Neutrophil (primary cell): ENCODE measurements around the gene SMARCB1.

ENCODE experiments used
- H3K27ac ChIP-seq: fragments of 200-600 bp; sonication (generic); 2 replicates; pipeline ENCODE4 v1.5.1; 2016; ENCODE audit warnings: mild to moderate bottlenecking, moderate library complexity
- H3K27me3 ChIP-seq: fragments of 200-600 bp; sonication (generic); 2 replicates; pipeline ENCODE4 v1.6.0; 2016; ENCODE audit warnings: mild to moderate bottlenecking
- H3K36me3 ChIP-seq: fragments of 200-600 bp; sonication (generic); 2 replicates; pipeline ENCODE4 v1.5.1; 2017
- H3K4me1 ChIP-seq, 2 experiments: fragments of 200-600 bp in 1 of 2; sonication (generic) in 1 of 2; 1 replicate in 1 of 2; 2 replicates in 1 of 2; pipeline versions ENCODE4 v1.5.1 to v1.6.1; 2013 to 2016; ENCODE audit warnings: low read depth in 1 of 2, low read length in 1 of 2, mild to moderate bottlenecking in 1 of 2, moderate library complexity in 1 of 2; ENCODE audit not compliant: control insufficient read depth in 1 of 2, insufficient read depth in 1 of 2
- H3K4me3 ChIP-seq, 2 experiments: fragments of 200-600 bp in 1 of 2; sonication (generic) in 1 of 2; 1 replicate in 1 of 2; 2 replicates in 1 of 2; pipeline ENCODE4 v1.5.1; 2013 to 2016; ENCODE audit warnings: low read depth in 1 of 2, low read length in 1 of 2, mild to moderate bottlenecking in 1 of 2, moderate library complexity in 1 of 2
- H3K9me3 ChIP-seq: fragments of 200-600 bp; sonication (generic); 2 replicates; pipeline ENCODE4 v1.5.1; 2016
- CTCF ChIP-seq: fragments of 200-600 bp; sonication (generic); IDR thresholded peaks from 2 replicates; pipeline ENCODE4 v1.5.1; 2016; ENCODE audit warnings: antibody characterized with exemption

Gene SMARCB1

GRCh38 chr22:23781511-23782183 lies 5.1 kb upstream of the SMARCB1 start:
- no peak overlapping the region for H3K27ac ChIP-seq
- H3K9me3 ChIP-seq, result no peaks in the 10 kb centered on the region
- no peaks in the 10 kb centered on the region for H3K27me3 ChIP-seq
- H3K4me3 ChIP-seq, result no peak overlapping the region
- H3K36me3 ChIP-seq, result no peaks in the 10 kb centered on the region
- TF ChIP-seq CTCF, result no peak
- H3K4me1 ChIP-seq, result peaks cover 4 to 6% of the 10 kb centered on the region in 2 experiments

GRCh38 chr22:23782252-23782651 lies 4.5 kb upstream of the SMARCB1 start:
- H3K27me3 ChIP-seq, result no peaks in the 10 kb centered on the region
- no peak overlapping the region for H3K27ac ChIP-seq
- H3K4me1 ChIP-seq, result peaks cover 5 to 7% of the 10 kb centered on the region in 2 experiments
- H3K4me3 ChIP-seq, result no peak overlapping the region
- H3K36me3 ChIP-seq, result no peaks in the 10 kb centered on the region
- TF ChIP-seq CTCF, result no peak
- no peaks in the 10 kb centered on the region for H3K9me3 ChIP-seq

- no peaks in the 10 kb centered on the region for H3K27me3 ChIP-seq
- TF ChIP-seq CTCF, result no peak
Measured at GRCh38 chr22:23782703-23783102, 4.1 kb upstream of the SMARCB1 start.

DNA sequence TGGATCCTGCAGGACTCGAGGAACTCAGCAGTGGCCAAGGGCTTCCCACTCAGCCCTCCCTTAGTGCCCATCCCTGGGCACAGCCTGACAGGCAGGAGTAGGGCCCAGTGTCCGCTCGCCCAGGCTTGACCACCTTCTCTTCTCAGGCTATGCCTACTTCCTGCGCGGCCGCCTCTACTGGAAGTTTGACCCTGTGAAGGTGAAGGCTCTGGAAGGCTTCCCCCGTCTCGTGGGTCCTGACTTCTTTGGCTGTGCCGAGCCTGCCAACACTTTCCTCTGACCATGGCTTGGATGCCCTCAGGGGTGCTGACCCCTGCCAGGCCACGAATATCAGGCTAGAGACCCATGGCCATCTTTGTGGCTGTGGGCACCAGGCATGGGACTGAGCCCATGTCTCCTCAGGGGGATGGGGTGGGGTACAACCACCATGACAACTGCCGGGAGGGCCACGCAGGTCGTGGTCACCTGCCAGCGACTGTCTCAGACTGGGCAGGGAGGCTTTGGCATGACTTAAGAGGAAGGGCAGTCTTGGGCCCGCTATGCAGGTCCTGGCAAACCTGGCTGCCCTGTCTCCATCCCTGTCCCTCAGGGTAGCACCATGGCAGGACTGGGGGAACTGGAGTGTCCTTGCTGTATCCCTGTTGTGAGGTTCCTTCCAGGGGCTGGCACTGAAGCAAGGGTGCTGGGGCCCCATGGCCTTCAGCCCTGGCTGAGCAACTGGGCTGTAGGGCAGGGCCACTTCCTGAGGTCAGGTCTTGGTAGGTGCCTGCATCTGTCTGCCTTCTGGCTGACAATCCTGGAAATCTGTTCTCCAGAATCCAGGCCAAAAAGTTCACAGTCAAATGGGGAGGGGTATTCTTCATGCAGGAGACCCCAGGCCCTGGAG lies 3.3 kb upstream of the SMARCB1 start:
- Histone ChIP-seq H3K4me3 (no peak overlapping the region), H3K4me1 (peaks cover 13 to 15% of the 10 kb centered on the region in 2 experiments), H3K27ac (no peak overlapping the region), H3K36me3 (no peaks in the 10 kb centered on the region), H3K9me3 (no peaks in the 10 kb centered on the region), H3K27me3 (no peaks in the 10 kb centered on the region)
- no peak for TF ChIP-seq CTCF

More at GRCh38 chr22:23782703-23783102, 4.1 kb upstream of the SMARCB1 start:
- no peak overlapping the region for H3K4me3 ChIP-seq
- H3K27ac ChIP-seq, result no peak overlapping the region
- H3K4me1 ChIP-seq, result peaks cover 9 to 11% of the 10 kb centered on the region in 2 experiments
- H3K36me3 ChIP-seq, result no peaks in the 10 kb centered on the region
- H3K9me3 ChIP-seq, result no peaks in the 10 kb centered on the region

GRCh38 chr22:23784215-23784732 lies 2.5 kb upstream of the SMARCB1 start:
- no peak for TF ChIP-seq CTCF
- H3K4me3 ChIP-seq, result no peak overlapping the region
- peaks cover 13 to 15% of the 10 kb centered on the region in 2 experiments for H3K4me1 ChIP-seq
- no peaks in the 10 kb centered on the region for H3K36me3 ChIP-seq
- no peaks in the 10 kb centered on the region for H3K27me3 ChIP-seq
- H3K27ac ChIP-seq, result no peak overlapping the region
- H3K9me3 ChIP-seq, result no peaks in the 10 kb centered on the region
